Stromal cell of bone marrow (primary cell): ENCODE data around the gene PSME1.
A peak's percentile ranks its signal among the peaks of the same experiment; 100 is the strongest.

Experiments used
- DNase-seq: peaks from one replicate; pipeline ENCODE4 v3.0.0-alpha.2; 2012; ENCODE audit warnings: low read depth

Gene PSME1

DNA sequence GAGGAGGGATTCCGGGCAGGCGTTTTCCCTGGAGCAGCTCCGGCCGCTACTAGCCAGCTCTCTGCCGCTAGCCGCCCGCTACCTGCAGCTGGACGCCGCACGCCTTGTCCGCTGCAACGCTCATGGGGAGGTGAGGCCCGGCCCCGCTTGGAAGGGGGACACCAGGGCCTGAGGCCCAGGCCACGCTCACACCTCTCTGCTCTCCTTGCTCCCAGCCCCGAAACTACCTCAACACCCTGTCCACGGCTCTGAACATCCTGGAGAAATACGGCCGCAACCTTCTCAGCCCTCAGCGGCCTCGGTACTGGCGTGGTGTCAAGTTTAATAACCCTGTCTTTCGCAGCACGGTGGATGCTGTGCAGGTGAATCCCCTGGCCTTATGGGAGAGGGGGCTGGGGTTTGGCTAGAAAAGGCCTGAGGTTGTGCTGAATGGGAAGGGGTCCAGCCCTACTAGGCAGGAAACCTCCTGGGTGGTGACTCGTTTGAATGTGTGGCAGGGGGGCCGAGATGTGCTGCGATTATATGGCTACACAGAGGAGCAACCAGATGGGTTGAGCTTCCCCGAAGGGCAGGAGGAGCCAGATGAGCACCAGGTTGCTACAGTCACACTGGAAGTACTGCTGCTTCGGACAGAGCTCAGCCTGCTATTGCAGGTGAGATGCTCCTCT lies 11.9 kb downstream of the PSME1 start:
- DNase-seq: no peak

DNA sequence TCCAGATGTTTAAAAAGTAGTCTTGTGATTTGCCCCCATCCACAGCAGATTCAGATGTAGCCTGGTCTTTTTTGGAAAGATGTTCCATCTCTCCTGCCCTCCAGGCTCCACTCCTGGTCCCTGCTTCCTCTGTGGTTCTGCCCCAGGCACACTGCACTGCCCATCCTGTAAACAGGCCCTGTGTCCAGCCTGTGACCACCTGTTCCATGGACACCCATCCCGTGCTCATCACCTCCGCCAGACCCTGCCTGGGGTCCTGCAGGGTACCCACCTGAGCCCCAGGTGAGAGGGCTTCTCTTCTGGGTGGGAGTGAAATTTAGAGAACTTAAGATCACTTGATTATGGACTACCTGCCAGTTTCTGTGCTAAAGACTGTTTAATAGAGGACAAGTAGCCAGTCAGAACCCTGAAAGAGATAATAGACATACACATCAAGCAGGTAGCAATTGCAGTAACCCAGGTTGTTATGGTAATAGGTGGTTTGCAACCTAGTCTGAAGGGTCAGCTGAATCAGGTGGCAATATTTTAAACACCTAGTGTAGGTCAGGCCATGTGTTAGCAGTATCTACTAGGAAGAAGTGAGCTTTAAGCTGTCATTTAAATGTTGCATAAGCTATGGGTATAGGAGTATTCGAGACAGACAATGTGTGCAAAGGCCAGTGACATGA lies 13.4 kb downstream of the PSME1 start:
- no peak for DNase-seq

DNA sequence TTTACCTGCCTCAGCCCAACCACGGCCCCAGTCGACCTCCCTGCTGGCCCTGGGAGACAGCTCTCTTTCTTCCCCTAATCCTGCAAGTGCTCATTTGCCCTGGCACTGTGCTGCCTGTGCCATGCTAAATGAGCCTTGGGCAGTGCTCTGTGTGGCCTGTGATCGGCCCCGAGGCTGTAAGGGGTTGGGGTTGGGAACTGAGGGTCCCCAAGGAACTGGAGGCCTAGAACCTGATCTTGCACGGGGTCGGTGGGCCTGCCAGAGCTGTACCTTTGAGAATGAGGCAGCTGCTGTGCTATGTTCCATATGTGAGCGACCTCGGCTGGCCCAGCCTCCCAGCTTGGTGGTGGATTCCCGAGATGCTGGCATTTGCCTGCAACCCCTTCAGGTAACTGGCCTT lies 14.1 kb downstream of the PSME1 start:
- DNase-seq: no peak

GRCh38 chr14:24150567-24150966 lies 14.6 kb downstream of the PSME1 start:
- no peak for DNase-seq

DNA sequence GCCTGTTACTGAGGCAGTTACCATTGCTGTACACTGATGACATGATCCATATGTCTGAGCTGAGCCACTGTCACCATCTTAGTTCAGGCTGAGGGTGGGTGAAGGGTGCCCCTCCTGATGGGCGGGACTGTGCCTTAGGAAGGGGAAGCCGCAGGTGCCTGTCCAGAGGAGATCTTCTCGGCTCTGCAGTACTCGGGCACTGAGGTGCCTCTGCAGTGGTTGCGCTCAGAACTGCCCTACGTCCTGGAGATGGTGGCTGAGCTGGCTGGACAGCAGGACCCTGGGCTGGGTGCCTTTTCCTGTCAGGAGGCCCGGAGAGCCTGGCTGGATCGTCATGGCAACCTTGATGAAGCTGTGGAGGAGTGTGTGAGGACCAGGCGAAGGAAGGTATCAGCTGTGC lies 15.0 kb downstream of the PSME1 start:
- no peak for DNase-seq

DNA sequence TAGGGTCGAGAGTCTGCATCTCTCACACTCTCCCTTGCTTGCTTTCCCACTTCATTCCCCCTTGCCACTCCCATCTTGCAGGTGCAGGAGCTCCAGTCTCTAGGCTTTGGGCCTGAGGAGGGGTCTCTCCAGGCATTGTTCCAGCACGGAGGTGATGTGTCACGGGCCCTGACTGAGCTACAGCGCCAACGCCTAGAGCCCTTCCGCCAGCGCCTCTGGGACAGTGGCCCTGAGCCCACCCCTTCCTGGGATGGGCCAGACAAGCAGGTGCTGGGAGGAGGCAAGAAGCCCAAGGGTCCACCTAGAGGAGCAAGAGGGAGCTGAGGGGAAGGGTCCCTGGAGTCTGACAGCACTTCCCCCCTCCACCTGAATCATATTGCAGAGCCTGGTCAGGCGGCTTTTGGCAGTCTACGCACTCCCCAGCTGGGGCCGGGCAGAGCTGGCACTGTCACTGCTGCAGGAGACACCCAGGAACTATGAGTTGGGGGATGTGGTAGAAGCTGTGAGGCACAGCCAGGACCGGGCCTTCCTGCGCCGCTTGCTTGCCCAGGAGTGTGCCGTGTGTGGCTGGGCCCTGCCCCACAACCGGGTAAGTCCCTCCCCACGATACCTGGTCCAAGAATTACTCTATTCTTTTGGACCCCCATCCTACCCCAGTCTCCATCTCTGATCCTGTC lies 15.5 kb downstream of the PSME1 start:
- DNase-seq: no peak

DNA sequence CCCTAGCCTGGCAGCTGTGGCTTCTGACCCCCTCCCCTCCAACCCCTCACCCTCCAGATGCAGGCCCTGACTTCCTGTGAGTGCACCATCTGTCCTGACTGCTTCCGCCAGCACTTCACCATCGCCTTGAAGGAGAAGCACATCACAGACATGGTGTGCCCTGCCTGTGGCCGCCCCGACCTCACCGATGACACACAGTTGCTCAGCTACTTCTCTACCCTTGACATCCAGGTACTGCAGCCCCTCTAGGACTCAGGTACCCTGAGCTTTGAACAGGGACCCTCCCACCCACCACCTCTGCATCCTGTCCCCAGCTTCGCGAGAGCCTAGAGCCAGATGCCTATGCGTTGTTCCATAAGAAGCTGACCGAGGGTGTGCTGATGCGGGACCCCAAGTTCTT lies 19.1 kb downstream of the PSME1 start:
- no peak for DNase-seq

DNA sequence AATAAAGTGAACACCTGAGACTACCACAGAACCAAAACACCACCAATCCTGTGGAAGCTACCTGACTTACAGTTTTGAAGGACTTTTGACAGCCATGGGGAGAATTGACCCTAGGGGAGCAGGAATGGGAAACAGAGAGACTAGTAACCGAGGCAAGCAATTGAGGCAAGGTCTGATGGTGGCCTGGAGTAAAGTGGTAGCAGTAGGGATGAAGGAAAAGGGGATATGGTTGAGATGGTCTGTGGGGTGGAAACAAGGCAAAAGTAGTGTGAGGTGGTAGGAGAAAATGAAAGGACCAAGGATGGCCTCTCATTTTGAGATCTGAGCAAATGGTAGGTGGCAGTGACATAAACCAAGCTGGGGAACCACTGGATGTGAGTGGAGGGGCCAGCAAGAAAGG lies 20.8 kb downstream of the PSME1 start:
- DNase-seq: no peak

GRCh38 chr14:24157331-24157730 lies 21.3 kb downstream of the PSME1 start:
- no peak for DNase-seq

DNA sequence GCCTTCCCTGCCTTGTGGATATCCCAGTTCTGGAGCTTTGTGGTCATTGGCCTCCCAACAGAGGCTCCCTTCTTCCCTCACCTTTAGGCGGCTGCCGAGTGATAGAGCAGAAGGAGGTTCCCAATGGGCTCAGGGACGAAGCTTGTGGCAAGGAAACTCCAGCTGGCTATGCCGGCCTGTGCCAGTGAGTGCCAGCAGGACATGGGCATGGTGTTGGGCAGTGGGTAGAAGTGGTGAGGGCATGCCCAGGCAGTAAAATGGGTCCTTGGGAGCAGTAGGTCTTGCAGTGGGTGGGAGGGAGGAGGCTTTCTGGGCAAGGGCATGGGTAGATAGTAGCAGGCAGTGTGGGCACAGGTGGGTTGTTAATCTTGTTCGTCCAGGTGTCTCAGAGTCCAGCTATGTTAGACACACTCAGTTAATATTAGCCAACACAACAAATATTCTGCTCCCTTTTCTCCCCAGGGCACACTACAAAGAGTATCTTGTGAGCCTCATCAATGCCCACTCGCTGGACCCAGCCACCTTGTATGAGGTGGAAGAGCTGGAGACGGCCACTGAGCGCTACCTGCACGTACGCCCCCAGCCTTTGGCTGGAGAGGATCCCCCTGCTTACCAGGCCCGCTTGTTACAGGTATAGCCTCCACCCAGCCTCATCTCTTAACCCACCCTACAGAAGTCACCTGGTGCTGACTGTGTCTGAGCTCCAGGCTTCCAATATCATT lies 23.9 kb downstream of the PSME1 start:
- DNase-seq: no peak

- no peak for DNase-seq
Measured at GRCh38 chr14:24160499-24160849, 24.5 kb downstream of the PSME1 start.

- DNase-seq: peak; percentile 87
Measured at GRCh38 chr14:24160850-24161804, 25.1 kb downstream of the PSME1 start, which contains the start of gene IRF9. Gene IRF9, plus strand, starts transcription at chr14:24161265. Its CDS starts 880 bp downstream, at chr14:24162145.

DNA sequence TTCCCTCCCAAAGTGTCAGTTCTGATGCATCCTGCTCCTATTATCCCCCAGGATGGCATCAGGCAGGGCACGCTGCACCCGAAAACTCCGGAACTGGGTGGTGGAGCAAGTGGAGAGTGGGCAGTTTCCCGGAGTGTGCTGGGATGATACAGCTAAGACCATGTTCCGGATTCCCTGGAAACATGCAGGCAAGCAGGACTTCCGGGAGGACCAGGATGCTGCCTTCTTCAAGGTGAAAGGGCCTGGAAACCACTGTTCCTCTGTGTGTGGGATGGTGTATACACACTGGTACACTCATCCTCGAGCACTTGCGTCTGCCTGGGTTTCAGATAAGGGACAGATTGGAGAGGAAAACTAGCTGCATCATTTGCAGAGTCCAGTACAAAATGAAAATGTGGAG lies 26.1 kb downstream of the PSME1 start:
- no peak for DNase-seq

GRCh38 chr14:24164518-24164991 lies 28.6 kb downstream of the PSME1 start:
- no peak for DNase-seq

- no peak for DNase-seq
Measured at GRCh38 chr14:24165785-24166184, 29.8 kb downstream of the PSME1 start.

DNA sequence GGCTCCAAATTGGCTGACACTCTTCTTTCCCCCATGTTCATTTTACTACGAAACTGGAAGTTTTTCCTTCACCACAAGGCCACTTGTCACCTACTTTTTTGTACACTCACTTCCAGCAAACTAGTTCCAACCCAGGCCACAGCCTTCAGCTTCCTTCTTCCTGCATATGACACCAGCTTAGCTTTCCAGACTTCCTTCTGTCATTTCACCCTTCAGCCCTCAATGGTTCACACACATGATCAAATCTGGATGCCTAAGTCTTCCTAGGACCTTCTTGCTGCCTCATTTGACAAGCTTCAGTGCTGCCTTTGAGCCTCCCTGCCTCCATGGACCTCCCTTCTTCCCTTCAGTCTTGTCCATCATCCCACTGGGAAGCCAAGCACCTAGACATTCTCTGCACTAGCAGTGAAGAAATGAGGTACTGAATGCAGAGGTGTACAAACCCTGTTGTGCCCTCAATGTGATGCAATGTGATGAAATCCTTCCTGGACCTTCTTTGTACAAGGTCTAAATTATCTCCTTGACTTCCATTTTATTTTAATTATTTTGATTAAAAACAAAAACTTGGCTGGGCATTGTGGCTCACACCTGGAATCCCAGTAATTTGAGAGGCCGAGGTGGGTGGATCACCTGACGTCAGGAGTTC lies 31.6 kb downstream of the PSME1 start:
- no peak for DNase-seq

GRCh38 chr14:24171422-24172260 lies 35.6 kb downstream of the PSME1 start, which contains the start of gene REC8:
Gene REC8, plus strand, starts transcription at chr14:24172080. Its CDS starts 473 bp downstream, at chr14:24172553.
- DNase-seq: no peak

- DNase-seq: no peak
Measured at GRCh38 chr14:24172261-24172860, 36.4 kb downstream of the PSME1 start.

DNA sequence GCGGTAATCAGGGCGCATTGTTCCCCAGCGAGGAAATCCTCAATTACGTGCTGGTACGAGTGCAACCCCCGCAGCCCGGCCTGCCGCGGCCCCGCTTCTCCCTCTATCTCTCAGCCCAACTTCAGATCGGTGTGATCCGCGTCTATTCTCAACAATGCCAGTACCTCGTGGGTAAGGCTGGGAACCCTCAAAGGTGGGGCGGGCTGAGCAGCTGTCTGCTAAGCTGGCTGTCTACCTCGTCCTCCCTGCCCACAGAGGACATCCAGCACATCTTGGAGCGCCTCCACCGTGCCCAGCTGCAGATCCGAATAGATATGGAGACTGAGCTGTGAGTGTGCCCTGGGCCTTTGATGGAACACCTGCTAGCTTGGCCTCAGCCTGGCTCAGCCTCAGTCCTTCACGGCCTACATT lies 36.9 kb downstream of the PSME1 start:
- no peak for DNase-seq
